ENCODE measurements around the gene SMAD6.

Gene SMAD6

DNA sequence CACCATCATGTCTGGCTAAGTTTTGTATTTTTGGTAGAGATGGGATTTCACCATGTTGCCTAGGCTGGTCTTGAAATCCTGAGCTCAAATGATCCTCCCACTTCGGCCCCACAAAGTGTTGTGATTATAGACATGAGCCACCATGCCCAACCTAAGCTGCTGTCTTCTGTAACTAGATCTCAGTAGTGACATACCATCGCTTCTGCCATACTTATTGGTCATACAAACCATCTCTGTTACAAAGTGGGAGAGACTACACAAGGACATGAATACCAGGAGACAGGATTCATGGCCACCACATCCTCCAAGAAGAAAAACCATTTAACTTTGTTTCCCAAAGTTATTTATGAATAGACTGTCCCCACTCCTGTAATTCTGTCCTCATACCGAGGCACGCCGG is 81.3 kb downstream of the SMAD6 start:
- no peak overlapping the region for H3K4me3 ChIP-seq (ENCODE audit: low read length)
- no peak overlapping the region for H3K4me2 ChIP-seq (ENCODE audit: low read length)
- no peaks in the 10 kb centered on the region for H3K9me3 ChIP-seq (ENCODE audit: control insufficient read depth, insufficient read depth, low read length)
- no peaks in the 10 kb centered on the region for H3K79me2 ChIP-seq (ENCODE audit: control insufficient read depth, low read length)
- no peaks in the 10 kb centered on the region for H4K20me1 ChIP-seq (ENCODE audit: control insufficient read depth, insufficient read depth, low read depth, low read length)
- TF ChIP-seq CTCF (IDR thresholded peaks at IDR 0.05; ENCODE audit: low read depth, low read length, poor library complexity, severe bottlenecking) (no peak), EZH2phosphoT487 (IDR thresholded peaks at IDR 0.05; ENCODE audit: borderline replicate concordance, low read length) (no peak)
- H3F3A ChIP-seq (ENCODE audit: control insufficient read depth, insufficient read depth): no peaks in the 10 kb centered on the region
- no peaks in the 10 kb centered on the region for H3K36me3 ChIP-seq (ENCODE audit: control insufficient read depth, low read length)
- no peak overlapping the region for H3K27ac ChIP-seq (ENCODE audit: low read depth, low read length)
- no peaks in the 10 kb centered on the region for H3K9me2 ChIP-seq (replicated peaks; ENCODE audit: control insufficient read depth, low read length)
- no peaks in the 10 kb centered on the region for H3K4me1 ChIP-seq (ENCODE audit: control insufficient read depth, low read length)
- H3K27me3 ChIP-seq (ENCODE audit: control insufficient read depth, low read length): no peaks in the 10 kb centered on the region

DNA sequence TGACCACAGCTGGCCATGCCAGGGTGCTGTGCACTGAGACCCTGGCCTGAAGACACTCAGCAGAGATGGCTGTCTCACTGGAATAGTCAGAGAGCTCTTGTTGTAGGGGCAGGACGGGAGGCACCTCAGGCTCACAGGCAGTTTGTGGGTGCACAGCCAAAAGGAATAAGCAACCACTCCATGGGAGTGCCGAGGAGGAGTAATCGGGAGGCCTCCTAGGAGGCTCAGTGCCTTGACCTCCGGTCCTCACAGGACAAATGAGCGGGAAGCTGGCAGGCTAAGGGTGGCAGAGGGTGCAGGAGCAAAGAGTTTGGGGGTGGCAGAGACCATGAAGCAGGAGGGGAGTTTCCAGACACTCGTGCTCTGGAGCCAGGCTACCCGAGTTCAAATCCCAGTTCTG is 81.7 kb downstream of the SMAD6 start:
- no peaks in the 10 kb centered on the region for H3K27me3 ChIP-seq (ENCODE audit: control insufficient read depth, low read length)

GRCh38 chr15:66784174-66784573 is 82.1 kb downstream of the SMAD6 start:
- Histone ChIP-seq H3K4me3 (ENCODE audit: low read length) (no peak overlapping the region), H3K27me3 (ENCODE audit: control insufficient read depth, low read length) (no peaks in the 10 kb centered on the region), H3K27ac (ENCODE audit: low read depth, low read length) (no peak overlapping the region), H3K36me3 (ENCODE audit: control insufficient read depth, low read length) (no peaks in the 10 kb centered on the region), H3K4me2 (ENCODE audit: low read length) (no peak overlapping the region), H3K9me3 (ENCODE audit: control insufficient read depth, insufficient read depth, low read length) (no peaks in the 10 kb centered on the region), H3K79me2 (ENCODE audit: control insufficient read depth, low read length) (no peaks in the 10 kb centered on the region), H4K20me1 (ENCODE audit: control insufficient read depth, insufficient read depth, low read depth, low read length) (no peaks in the 10 kb centered on the region), H3F3A (ENCODE audit: control insufficient read depth, insufficient read depth) (no peaks in the 10 kb centered on the region), H3K4me1 (ENCODE audit: control insufficient read depth, low read length) (no peaks in the 10 kb centered on the region), H3K9me2 (replicated peaks; ENCODE audit: control insufficient read depth, low read length) (no peaks in the 10 kb centered on the region)
- TF ChIP-seq EZH2phosphoT487 (IDR thresholded peaks at IDR 0.05; ENCODE audit: borderline replicate concordance, low read length) (no peak), CTCF (IDR thresholded peaks at IDR 0.05; ENCODE audit: low read depth, low read length, poor library complexity, severe bottlenecking) (no peak)

More for the DNA sequence above, 81.7 kb downstream of the SMAD6 start:
- H3K27ac ChIP-seq (ENCODE audit: low read depth, low read length): no peak overlapping the region
- H3K9me2 ChIP-seq (replicated peaks; ENCODE audit: control insufficient read depth, low read length): no peaks in the 10 kb centered on the region
- H3K9me3 ChIP-seq (ENCODE audit: control insufficient read depth, insufficient read depth, low read length): no peaks in the 10 kb centered on the region
- H3K36me3 ChIP-seq (ENCODE audit: control insufficient read depth, low read length): no peaks in the 10 kb centered on the region
- no peaks in the 10 kb centered on the region for H3K4me1 ChIP-seq (ENCODE audit: control insufficient read depth, low read length)
- H3K4me2 ChIP-seq (ENCODE audit: low read length): no peak overlapping the region
- H3F3A ChIP-seq (ENCODE audit: control insufficient read depth, insufficient read depth): no peaks in the 10 kb centered on the region
- no peaks in the 10 kb centered on the region for H3K79me2 ChIP-seq (ENCODE audit: control insufficient read depth, low read length)
- H4K20me1 ChIP-seq (ENCODE audit: control insufficient read depth, insufficient read depth, low read depth, low read length): no peaks in the 10 kb centered on the region
- H3K4me3 ChIP-seq (ENCODE audit: low read length): no peak overlapping the region
- TF ChIP-seq CTCF (IDR thresholded peaks at IDR 0.05; ENCODE audit: low read depth, low read length, poor library complexity, severe bottlenecking) (no peak), EZH2phosphoT487 (IDR thresholded peaks at IDR 0.05; ENCODE audit: borderline replicate concordance, low read length) (no peak)

DNA sequence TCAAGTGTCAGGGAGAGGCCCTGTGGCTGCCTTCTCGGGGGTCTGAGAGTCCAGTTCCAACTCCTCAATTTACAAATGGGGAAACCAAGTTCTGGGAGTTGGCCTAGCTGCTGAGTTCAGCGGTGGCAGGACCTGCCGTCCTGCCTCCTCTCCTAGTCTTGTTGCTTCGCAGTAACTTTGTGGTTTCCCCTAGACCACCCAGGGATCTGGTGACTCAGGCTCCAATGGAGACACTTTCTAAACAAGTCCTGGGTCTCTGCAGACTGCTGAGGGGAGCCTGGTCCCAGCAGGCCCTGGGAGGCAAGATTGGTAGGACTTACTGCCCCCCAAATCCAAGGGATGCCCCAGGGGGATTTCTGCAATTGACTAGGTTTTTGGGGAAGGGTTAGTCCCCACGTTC is 83.6 kb downstream of the SMAD6 start:
- no peaks in the 10 kb centered on the region for H3K27me3 ChIP-seq (ENCODE audit: control insufficient read depth, low read length)
- no peak for TF ChIP-seq EZH2phosphoT487 (IDR thresholded peaks at IDR 0.05; ENCODE audit: borderline replicate concordance, low read length)
- no peak for TF ChIP-seq CTCF (IDR thresholded peaks at IDR 0.05; ENCODE audit: low read depth, low read length, poor library complexity, severe bottlenecking)
- no peaks in the 10 kb centered on the region for H3K79me2 ChIP-seq (ENCODE audit: control insufficient read depth, low read length)
- H3K27ac ChIP-seq (ENCODE audit: low read depth, low read length): no peak overlapping the region
- no peak overlapping the region for H3K4me3 ChIP-seq (ENCODE audit: low read length)
- no peaks in the 10 kb centered on the region for H3K36me3 ChIP-seq (ENCODE audit: control insufficient read depth, low read length)
- H3K4me2 ChIP-seq (ENCODE audit: low read length): no peak overlapping the region
- no peaks in the 10 kb centered on the region for H3K9me2 ChIP-seq (replicated peaks; ENCODE audit: control insufficient read depth, low read length)
- H3F3A ChIP-seq (ENCODE audit: control insufficient read depth, insufficient read depth): no peaks in the 10 kb centered on the region
- H4K20me1 ChIP-seq (ENCODE audit: control insufficient read depth, insufficient read depth, low read depth, low read length): no peaks in the 10 kb centered on the region
- H3K4me1 ChIP-seq (ENCODE audit: control insufficient read depth, low read length): no peaks in the 10 kb centered on the region
- H3K9me3 ChIP-seq (ENCODE audit: control insufficient read depth, insufficient read depth, low read length): no peaks in the 10 kb centered on the region

Measured in DOHH2 (cell line).